ENCODE measurements around the gene SBF2. TPM values are rescaled to one million over a fixed set of nuclear protein-coding genes. Genes with fewer than 3 reads are reported as not detected.
A peak's percentile ranks its signal among the peaks of the same experiment; 100 is the strongest.

The SBF2 gene
- total and polyA plus RNA-seq, 9 of the 15 experiments (the other 6 are each of a cell fraction or from before 2014, with no cell fraction given) = 0.80 to 9.5 (median 5.0) TPM

GRCh38 chr11:9796854-9797253 lies 497.2 kb downstream of the SBF2 start:
- ChIA-PET CTCF (ENCODE audit: low intra/inter-chr PET ratio) (no interaction called here), POLR2A (interaction anchor here (1.2 to 2.0 kb wide), 3 partner anchors 9 to 12 kb away, joined by 3 to 8 read pairs (median 6); no protein-coding TSS in a partner anchor)
- ATAC-seq (no peak), DNase-seq (ENCODE audit: extremely low read depth in 1 of 4, low spot score in 3 of 4) (no peak), FAIRE-seq (no peak)
- no peaks in the 10 kb centered on the region for H3K9me3 ChIP-seq (replicated peaks; ENCODE audit: control insufficient read depth, insufficient read depth, low read depth, low read length)
- H3K4me1 ChIP-seq (replicated peaks in 1 of 2; ENCODE audit: control insufficient read depth in 2 of 2, insufficient read depth in 2 of 2, low read length in 2 of 2) = peaks cover 0 to 2% of the 10 kb centered on the region in 2 experiments; a peak in 2 of 5 replicates
- H3K79me2 ChIP-seq (ENCODE audit: control insufficient read depth, insufficient read depth, low read length) = no peaks in the 10 kb centered on the region
- H3K4me2 ChIP-seq (ENCODE audit: insufficient read depth, low read length) = no peak overlapping the region
- intact Hi-C loops (cut with micrococcal nuclease) (no loop called here), in situ Hi-C loops (cut with MboI) (no loop called here)
- H3K27me3 ChIP-seq (ENCODE audit: control insufficient read depth in 2 of 2, insufficient read depth in 2 of 2, low read length in 2 of 2) = no peaks in the 10 kb centered on the region
- no peak overlapping the region for H3K27ac ChIP-seq (ENCODE audit: extremely low read depth, low read depth, low read length)
- no peak overlapping the region for H2AFZ ChIP-seq (ENCODE audit: low read depth, low read length)
- no TSS peak for BruUV-seq (replicated peaks)
- no peak overlapping the region for H3K4me3 ChIP-seq
- 52% methylated on average over 5 of the region's 5 CpGs for WGBS (ENCODE audit: insufficient coverage, low coverage, missing lambda C conversion rate)
- H3K36me3 ChIP-seq (ENCODE audit: control insufficient read depth, insufficient read depth, low read length) = no peaks in the 10 kb centered on the region
- peak overlapping the region in 1 of 2 experiments; percentile 42; a peak in 1 of 4 replicates for H3K9ac ChIP-seq (ENCODE audit: insufficient read depth in 1 of 2, low read depth in 2 of 2, low read length in 2 of 2)
- no peaks in the 10 kb centered on the region for H3K9me1 ChIP-seq (ENCODE audit: control insufficient read depth, insufficient read depth, low read length)
- no peaks in the 10 kb centered on the region for H4K20me1 ChIP-seq (replicated peaks; ENCODE audit: control insufficient read depth, insufficient read depth, low read length)
- no peak for TF ChIP-seq MED1 (CRISPR knock-in tag; IDR thresholded peaks at IDR 0.05; ENCODE audit: borderline replicate concordance)
- TF ChIP-seq FOXA1 (IDR thresholded peaks at IDR 0.05; ENCODE audit: borderline replicate concordance) = no peak
- no peak for TF ChIP-seq PTTG1 (tag; IDR thresholded peaks at IDR 0.05; ENCODE audit: low read depth)
- no peak for TF ChIP-seq ZNF184 (CRISPR knock-in tag; IDR thresholded peaks at IDR 0.05)
- no peak for TF ChIP-seq KLF6 (CRISPR knock-in tag; IDR thresholded peaks at IDR 0.05; ENCODE audit: borderline replicate concordance)
- TF ChIP-seq CC2D1A (IDR thresholded peaks at IDR 0.05) = no peak
- TF ChIP-seq ZNF12 (CRISPR knock-in tag; IDR thresholded peaks at IDR 0.05) = no peak
- TF ChIP-seq C11orf30 (IDR thresholded peaks at IDR 0.05; ENCODE audit: low read depth) = no peak
- no peak for TF ChIP-seq ZMIZ1 (IDR thresholded peaks at IDR 0.05; ENCODE audit: low read depth in 2 of 2, low read length in 2 of 2)
- TF ChIP-seq ZHX1 (conservative IDR thresholded peaks at IDR 0.05; ENCODE audit: low read length) = no peak
- no peak for TF ChIP-seq ZNF311 (CRISPR knock-in tag; IDR thresholded peaks at IDR 0.05)
- TF ChIP-seq AFF4 (CRISPR knock-in tag; IDR thresholded peaks at IDR 0.05) = no peak
